Stimulated activated CD8-positive, alpha-beta memory T cell treated with anti-CD3 and anti-CD28 coated beads, Interleukin-15, amount 100 ng/mL, for 24 hours (primary cell): ENCODE results near the gene PDF.
"Not testable (repeated sequence)": the region's sequence is repeated elsewhere in the genome, so short reads cannot be mapped to it uniquely, and the experiment has no call there.

ENCODE experiments used
- DNase-seq: peaks from one replicate; pipeline ENCODE4 v3.0.0-alpha.2; 2020; ENCODE audit warnings: low read depth

Gene PDF

GRCh38 chr16:69316595-69317034 is 13.8 kb downstream of the PDF start:
- DNase-seq, result no peak

- no peak for DNase-seq
Measured at GRCh38 chr16:69315486-69316311, 14.7 kb downstream of the PDF start.

- no peak for DNase-seq
Measured at GRCh38 chr16:69314534-69314933, 15.9 kb downstream of the PDF start.

GRCh38 chr16:69313469-69313868 is 16.9 kb downstream of the PDF start:
- no peak for DNase-seq

- DNase-seq, result no peak
Measured at GRCh38 chr16:69311533-69312387, 18.6 kb downstream of the PDF start.

- DNase-seq, result peak; percentile 99
Measured at GRCh38 chr16:69310653-69311532, 19.5 kb downstream of the PDF start, which contains the start of gene VPS4A. TSS of gene VPS4A (plus strand) at chr16:69311350. CDS start at chr16:69311512, 162 bp downstream.

- DNase-seq, result no peak
Measured at GRCh38 chr16:69309316-69309715, 21.1 kb downstream of the PDF start.

- no peak for DNase-seq
Measured at GRCh38 chr16:69307856-69308255, 22.5 kb downstream of the PDF start.

- DNase-seq, result no peak
Measured at GRCh38 chr16:69307091-69307490, 23.3 kb downstream of the PDF start.

GRCh38 chr16:69306031-69306430 is 24.4 kb downstream of the PDF start:
- DNase-seq, result no peak

- DNase-seq, result no peak
Measured at GRCh38 chr16:69302301-69302700, 28.1 kb downstream of the PDF start.

GRCh38 chr16:69301861-69302260 is 28.5 kb downstream of the PDF start:
- DNase-seq, result no peak

- no peak for DNase-seq
Measured at GRCh38 chr16:69301187-69301586, 29.2 kb downstream of the PDF start.

GRCh38 chr16:69298261-69298660 is 32.1 kb downstream of the PDF start:
- no peak for DNase-seq

- not testable (repeated sequence) for DNase-seq
Measured at GRCh38 chr16:69296771-69297170, 33.6 kb downstream of the PDF start.

- DNase-seq, result no peak
Measured at GRCh38 chr16:69294051-69294450, 36.3 kb downstream of the PDF start.

- no peak for DNase-seq
Measured at GRCh38 chr16:69293401-69293800, 37.0 kb downstream of the PDF start.

- DNase-seq, result not testable (repeated sequence)
Measured at GRCh38 chr16:69291657-69292056, 38.7 kb downstream of the PDF start.

GRCh38 chr16:69286941-69287713 is 43.3 kb downstream of the PDF start:
- no peak for DNase-seq

- DNase-seq, result no peak
Measured at GRCh38 chr16:69285240-69285639, 45.1 kb downstream of the PDF start.

- DNase-seq, result no peak
Measured at GRCh38 chr16:69283851-69284250, 46.5 kb downstream of the PDF start.
